Caco-2 (cell line): Measurements from ENCODE around the gene CACTIN. TPM values are rescaled to one million over a fixed set of nuclear protein-coding genes. Genes with fewer than 3 reads are reported as not detected.

ENCODE experiments used
- BruUV-seq: library from RNA; stranded (reverse); fragments of 400-500 nt; replicated peaks from 2 replicates; lab custom pipeline; 2021; lab: Mats Ljungman, UMichigan
- CTCF ChIA-PET: fragments of 300-600 bp; sonication (Branson Sonifier 250); formaldehyde crosslinking; loops from one replicate; lab custom pipeline; 2022; ENCODE audit warnings: antibody characterized with exemption; lab: Charles Lee
- POLR2A ChIA-PET: fragments of 300-600 bp; sonication (Branson Sonifier 250); formaldehyde crosslinking; loops from one replicate; lab custom pipeline; 2022; ENCODE audit warnings: antibody characterized with exemption; lab: Charles Lee
- DNase-seq, 2 experiments: peaks; one replicate each; pipeline versions ENCODE4 v3.0.0 to v3.0.0-alpha.2; 2020 to 2022
- H3K27me3 ChIP-seq: replicated peaks from 2 replicates; pipeline ENCODE4 v1.6.0; 2011; ENCODE audit warnings: low read length; ENCODE audit not compliant: control insufficient read depth, insufficient read depth
- H3K36me3 ChIP-seq: 2 replicates; pipeline ENCODE4 v1.5.1; 2011; ENCODE audit warnings: low read length; ENCODE audit not compliant: control insufficient read depth, insufficient read depth
- H3K4me1 ChIP-seq: fragments of 250-450 bp; sonication (Bioruptor Pico); 2 replicates; pipeline ENCODE4 v1.5.1; 2020; ENCODE audit warnings: mild to moderate bottlenecking
- H3K4me3 ChIP-seq: 2 replicates; pipeline ENCODE4 v1.5.1; 2011; ENCODE audit warnings: low read depth, mild to moderate bottlenecking, control low read depth, low read length
- H3K9me3 ChIP-seq: fragments of 250-450 bp; sonication (Bioruptor Pico); 2 replicates; pipeline ENCODE4 v1.5.1; 2020; ENCODE audit warnings: mild to moderate bottlenecking, moderate library complexity
- H3K27ac Mint-ChIP-seq: one replicate; pipeline ENCODE4 v1.8.0; 2022; ENCODE audit warnings: mixed read lengths; ENCODE audit not compliant: unreplicated experiment
- H3K27me3 Mint-ChIP-seq: one replicate; pipeline ENCODE4 v1.8.0; 2022; ENCODE audit warnings: mixed read lengths; ENCODE audit not compliant: insufficient read depth, unreplicated experiment
- H3K36me3 Mint-ChIP-seq: one replicate; pipeline ENCODE4 v1.8.0; 2022; ENCODE audit warnings: mild to moderate bottlenecking, mixed read lengths; ENCODE audit not compliant: insufficient read depth, unreplicated experiment
- H3K4me1 Mint-ChIP-seq: one replicate; pipeline ENCODE4 v1.8.0; 2022; ENCODE audit warnings: low read depth, mixed read lengths; ENCODE audit not compliant: unreplicated experiment
- H3K4me3 Mint-ChIP-seq: one replicate; pipeline ENCODE4 v1.8.0; 2022; ENCODE audit warnings: mild to moderate bottlenecking, moderate library complexity, mixed read lengths; ENCODE audit not compliant: unreplicated experiment
- H3K9me3 Mint-ChIP-seq: one replicate; pipeline ENCODE4 v1.8.0; 2022; ENCODE audit warnings: mixed read lengths; ENCODE audit not compliant: unreplicated experiment
- CTCF ChIP-seq, 2 experiments: fragments of 200-600 bp in 1 of 2; IDR thresholded peaks; 1 replicate in 1 of 2; 2 replicates in 1 of 2; pipeline versions ENCODE4 v1.5.1 to v1.8.0; 2011 to 2022; ENCODE audit warnings: antibody characterized with exemption in 1 of 2, control low read depth in 1 of 2, inconsistent platforms in 1 of 2, low read depth in 1 of 2, low read length in 1 of 2, mild to moderate bottlenecking in 1 of 2, moderate library complexity in 1 of 2; ENCODE audit not compliant: insufficient read depth in 1 of 2, severe bottlenecking in 1 of 2, unreplicated experiment in 1 of 2
- intact Hi-C: fragments of 100-400 bp; cut with micrococcal nuclease; formaldehyde crosslinking; loops from one replicate; pipeline ENCODE4 v1.10.0; 2022; ENCODE audit not compliant: unreplicated experiment
- total RNA-seq: library from RNA; stranded (reverse); gene quantifications from 2 replicates; pipeline ENCODE4 v1.2.3, GENCODE V29; 2022

Gene CACTIN
- total RNA-seq, 1 experiment from 2014 or later: 33.9 TPM

- Mint-ChIP-seq H3K9me3 (no peaks in the 10 kb centered on the region), H3K4me3 (no peak overlapping the region), H3K36me3 (peaks cover 6% of the 10 kb centered on the region), H3K4me1 (no peaks in the 10 kb centered on the region), H3K27ac (no peak overlapping the region), H3K27me3 (no peaks in the 10 kb centered on the region)
- no peak for TF ChIP-seq CTCF (IDR thresholded peaks at IDR 0.05; ENCODE audit: insufficient read depth in 1 of 2, low read depth in 1 of 2, low read length in 1 of 2, severe bottlenecking in 1 of 2, unreplicated experiment in 1 of 2)
- intact Hi-C loops: no loop called here
- Histone ChIP-seq H3K4me1 (peaks cover 5% of the 10 kb centered on the region; the same call in 1 of the 2 replicates), H3K27me3 (no peaks in the 10 kb centered on the region), H3K4me3 (no peak overlapping the region), H3K9me3 (no peaks in the 10 kb centered on the region), H3K36me3 (no peaks in the 10 kb centered on the region)
- no peak for DNase-seq
- ChIA-PET POLR2A (interaction anchor here (0.5 kb wide), 1 partner anchor 13 kb away, joined by 5 read pairs; no protein-coding TSS in a partner anchor), CTCF (no interaction called here)
- BruUV-seq: no TSS peak
Observed at GRCh38 chr19:3604227-3604986, 22.2 kb downstream of the CACTIN start.

GRCh38 chr19:3603121-3603811 lies 23.3 kb downstream of the CACTIN start:
- H3K4me3 Mint-ChIP-seq: no peak overlapping the region
- H3K9me3 Mint-ChIP-seq: no peaks in the 10 kb centered on the region
- intact Hi-C loops: no loop called here
- peaks cover 6% of the 10 kb centered on the region for H3K36me3 Mint-ChIP-seq
- no peak overlapping the region for H3K4me3 ChIP-seq
- H3K36me3 ChIP-seq: no peaks in the 10 kb centered on the region
- DNase-seq: no peak
- CTCF ChIA-PET: no interaction called here
- no peaks in the 10 kb centered on the region for H3K9me3 ChIP-seq
- POLR2A ChIA-PET: no interaction called here
- no peaks in the 10 kb centered on the region for H3K27me3 ChIP-seq
- no peak for TF ChIP-seq CTCF (IDR thresholded peaks at IDR 0.05; ENCODE audit: insufficient read depth in 1 of 2, low read depth in 1 of 2, low read length in 1 of 2, severe bottlenecking in 1 of 2, unreplicated experiment in 1 of 2)
- no peaks in the 10 kb centered on the region for H3K27me3 Mint-ChIP-seq
- no peak overlapping the region for H3K27ac Mint-ChIP-seq
- H3K4me1 Mint-ChIP-seq: no peaks in the 10 kb centered on the region
- BruUV-seq: no TSS peak
- peaks cover 5% of the 10 kb centered on the region; the same call in 1 of the 2 replicates for H3K4me1 ChIP-seq

GRCh38 chr19:3601021-3601420 lies 25.6 kb downstream of the CACTIN start:
- Histone ChIP-seq H3K4me1 (peaks cover 5% of the 10 kb centered on the region; the same call in 1 of the 2 replicates), H3K36me3 (no peaks in the 10 kb centered on the region), H3K4me3 (no peak overlapping the region), H3K27me3 (no peaks in the 10 kb centered on the region), H3K9me3 (no peaks in the 10 kb centered on the region)
- H3K36me3 Mint-ChIP-seq: no peaks in the 10 kb centered on the region
- H3K27ac Mint-ChIP-seq: no peak overlapping the region
- no peak for DNase-seq
- no peaks in the 10 kb centered on the region for H3K27me3 Mint-ChIP-seq
- no TSS peak for BruUV-seq
- intact Hi-C loops: no loop called here
- POLR2A ChIA-PET: no interaction called here
- CTCF ChIA-PET: no interaction called here
- no peaks in the 10 kb centered on the region for H3K4me1 Mint-ChIP-seq
- no peak for TF ChIP-seq CTCF (IDR thresholded peaks at IDR 0.05; ENCODE audit: insufficient read depth in 1 of 2, low read depth in 1 of 2, low read length in 1 of 2, severe bottlenecking in 1 of 2, unreplicated experiment in 1 of 2)
- no peak overlapping the region for H3K4me3 Mint-ChIP-seq
- no peaks in the 10 kb centered on the region for H3K9me3 Mint-ChIP-seq
